Activated CD4-positive, alpha-beta T cell treated with anti-CD3 and anti-CD28 coated beads, Interleukin-2, amount 50 U/mL, for 16 hours (primary cell): ENCODE results near the gene TPK1.
"Not testable (repeated sequence)": the region's sequence is repeated elsewhere in the genome, so short reads cannot be mapped to it uniquely, and the experiment has no call there.

Experiments
- DNase-seq: peaks from one replicate; pipeline ENCODE4 v3.0.0-alpha.2; 2020

The TPK1 gene

GRCh38 chr7:144455040-144455404, 380.8 kb downstream of the TPK1 start:
- no peak for DNase-seq

- no peak for DNase-seq
Measured at GRCh38 chr7:144454256-144455039, 381.4 kb downstream of the TPK1 start.

GRCh38 chr7:144452064-144452463, 383.8 kb downstream of the TPK1 start:
- no peak for DNase-seq

- no peak for DNase-seq
Measured at GRCh38 chr7:144445590-144445989, 390.3 kb downstream of the TPK1 start.

GRCh38 chr7:144439717-144440205, 396.1 kb downstream of the TPK1 start:
- DNase-seq: no peak

- no peak for DNase-seq
Measured at GRCh38 chr7:144438759-144439158, 397.1 kb downstream of the TPK1 start.

- peak; percentile 58 for DNase-seq
Measured at GRCh38 chr7:144437370-144438191, 398.3 kb downstream of the TPK1 start.

GRCh38 chr7:144436500-144436899, 399.4 kb downstream of the TPK1 start:
- DNase-seq: no peak

- no peak for DNase-seq
Measured at GRCh38 chr7:144428431-144428830, 407.4 kb downstream of the TPK1 start.

GRCh38 chr7:144427539-144427938, 408.3 kb downstream of the TPK1 start:
- DNase-seq: not testable (repeated sequence)

- not testable (repeated sequence) for DNase-seq
Measured at GRCh38 chr7:144418931-144419330, 416.9 kb downstream of the TPK1 start.

- DNase-seq: no peak
Measured at GRCh38 chr7:144416341-144416740, 419.5 kb downstream of the TPK1 start.

GRCh38 chr7:144415858-144416257, 420.0 kb downstream of the TPK1 start:
- DNase-seq: no peak

- no peak for DNase-seq
Measured at GRCh38 chr7:144414815-144415214, 421.0 kb downstream of the TPK1 start.

GRCh38 chr7:144410441-144410840, 425.4 kb downstream of the TPK1 start:
- DNase-seq: no peak

- no peak for DNase-seq
Measured at GRCh38 chr7:144408121-144408520, 427.7 kb downstream of the TPK1 start.

- no peak for DNase-seq
Measured at GRCh38 chr7:144407266-144407931, 428.5 kb downstream of the TPK1 start.

- no peak for DNase-seq
Measured at GRCh38 chr7:144404946-144405345, 430.9 kb downstream of the TPK1 start.

GRCh38 chr7:144403649-144404061, 432.2 kb downstream of the TPK1 start, which contains the start of gene NOBOX:
NOBOX (minus strand) TSS chr7:144403693.
- no peak for DNase-seq

- DNase-seq: no peak
Measured at GRCh38 chr7:144403102-144403501, 432.8 kb downstream of the TPK1 start.
